GM19438 (cell line): ENCODE data around the gene CD200R1L.
A peak's percentile ranks its signal among the peaks of the same experiment; 100 is the strongest.

Source experiments
- ATAC-seq: cut with Tn5 transposase; IDR thresholded peaks from one replicate; pipeline ENCODE4 v1.9.1; 2021; ENCODE audit warnings: low read depth; ENCODE audit not compliant: unreplicated experiment

The CD200R1L gene

DNA sequence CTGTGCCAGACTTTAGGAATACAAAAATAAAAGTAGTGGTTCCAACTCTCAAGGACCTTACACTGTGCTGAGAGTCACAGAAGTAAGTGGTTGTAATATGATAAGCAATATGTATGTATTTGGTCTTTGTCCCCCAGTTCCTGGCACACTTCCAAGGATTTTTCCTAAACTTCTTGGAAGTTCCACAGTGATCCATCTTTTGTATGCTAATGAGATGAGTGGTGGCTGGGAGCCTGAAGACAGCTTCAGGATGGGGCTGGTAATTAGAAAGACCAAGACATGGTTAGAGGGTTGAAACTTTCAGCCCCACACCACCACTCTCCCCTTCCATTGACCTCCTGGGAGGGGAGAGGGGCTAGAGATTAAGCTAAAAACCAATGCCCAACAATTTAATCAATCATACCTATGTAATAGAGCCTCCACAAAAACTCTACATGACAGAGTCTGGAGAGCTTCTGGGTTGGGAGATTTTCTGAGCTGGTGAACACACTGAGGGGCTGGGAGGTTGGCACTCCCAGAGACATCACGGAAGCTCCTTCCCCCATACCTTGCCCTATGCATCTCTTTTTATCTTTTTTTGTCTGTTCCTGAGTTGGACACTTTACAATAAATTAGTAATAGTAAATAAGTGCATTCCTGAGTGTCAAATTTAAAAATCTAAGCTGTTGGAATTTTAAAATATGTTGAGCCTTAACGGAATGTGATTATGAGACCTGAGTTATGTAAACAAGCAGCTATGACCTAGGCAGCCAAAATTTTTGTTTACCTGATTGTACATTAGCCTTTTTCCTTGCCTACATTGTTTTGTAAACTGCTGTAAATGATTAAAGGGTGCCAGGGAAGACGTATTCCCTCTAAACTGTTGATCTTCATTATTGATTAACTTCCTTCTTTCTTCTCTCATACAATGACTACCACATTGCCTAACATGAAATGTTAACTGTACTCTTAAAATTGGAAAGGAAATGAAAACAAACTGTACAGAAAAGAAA lies 24.3 kb downstream of the CD200R1L start:
- ATAC-seq = no peak

DNA sequence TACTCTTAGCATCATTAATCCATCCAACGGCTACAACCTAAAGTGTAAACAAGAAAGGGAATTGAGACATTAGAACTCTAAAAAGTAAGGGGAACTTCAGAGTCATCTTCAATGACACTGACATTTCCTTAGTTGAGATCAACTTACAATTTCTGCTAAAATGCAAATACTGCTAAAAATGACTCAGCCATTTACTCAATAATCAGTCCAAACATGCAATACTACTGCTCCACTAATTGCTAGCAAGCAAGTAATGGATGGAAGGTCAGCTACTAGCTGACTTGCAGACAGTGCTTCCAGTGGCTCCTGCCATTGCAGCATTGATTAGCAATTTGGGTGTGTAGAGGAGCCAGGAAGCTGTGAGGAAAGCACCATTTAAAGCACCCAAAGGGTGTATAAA lies 28.4 kb downstream of the CD200R1L start:
- ATAC-seq = no peak

DNA sequence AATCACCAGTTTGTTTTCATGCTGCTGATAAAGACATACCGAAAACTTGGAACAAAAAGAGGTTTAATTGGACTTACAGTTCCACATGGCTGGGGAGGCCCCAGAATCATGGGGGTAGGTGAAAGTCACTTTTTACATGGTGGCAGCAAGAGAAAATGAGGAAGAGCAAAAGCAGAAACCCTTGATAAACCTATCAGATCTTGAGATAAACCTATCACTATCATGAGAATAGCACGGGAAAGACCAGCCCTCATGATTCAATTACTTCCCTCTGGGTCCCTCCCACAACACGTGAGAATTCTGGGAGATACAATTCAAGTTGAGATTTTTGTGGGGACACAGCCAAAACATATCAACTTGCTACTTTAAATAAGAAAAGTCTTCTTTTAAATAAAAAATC lies 28.9 kb downstream of the CD200R1L start:
- ATAC-seq = no peak

DNA sequence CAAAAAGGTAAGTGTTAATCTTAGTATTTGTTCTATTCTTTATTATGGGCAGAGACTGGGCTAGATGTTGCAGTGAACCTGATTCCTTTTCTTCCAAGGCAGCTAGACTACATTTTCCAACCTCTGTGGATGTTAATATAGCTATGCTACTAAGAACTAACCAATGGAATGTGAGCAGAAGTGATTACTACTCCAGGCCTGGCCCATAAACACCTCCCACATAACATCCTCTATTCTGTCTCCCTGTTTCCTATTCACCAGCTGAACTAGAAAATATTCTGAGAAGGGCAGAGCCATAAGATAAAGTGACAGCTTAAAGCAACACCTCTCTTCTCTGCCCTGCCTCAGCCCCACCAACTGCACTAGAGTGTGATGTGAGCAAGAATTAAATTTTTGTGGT lies 29.4 kb downstream of the CD200R1L start:
- no peak for ATAC-seq

DNA sequence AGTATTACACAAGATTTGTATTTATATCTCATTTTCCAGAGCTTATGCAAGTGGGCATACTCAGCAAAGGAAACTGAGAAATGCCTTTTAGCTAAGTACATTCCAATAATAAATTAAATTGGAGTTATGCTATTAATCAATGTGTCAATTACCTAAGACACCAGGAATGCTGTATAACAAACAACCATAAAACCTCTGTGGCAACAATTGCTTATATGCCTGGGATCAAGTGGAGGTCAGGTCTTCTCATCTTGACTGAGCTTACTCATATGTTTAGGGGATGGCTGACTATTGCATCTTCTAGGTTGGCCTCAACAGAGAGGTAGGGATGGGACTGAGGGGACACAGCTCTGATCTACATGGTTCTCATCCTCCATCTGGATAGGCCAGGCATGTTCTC lies 30.7 kb downstream of the CD200R1L start:
- ATAC-seq = no peak

DNA sequence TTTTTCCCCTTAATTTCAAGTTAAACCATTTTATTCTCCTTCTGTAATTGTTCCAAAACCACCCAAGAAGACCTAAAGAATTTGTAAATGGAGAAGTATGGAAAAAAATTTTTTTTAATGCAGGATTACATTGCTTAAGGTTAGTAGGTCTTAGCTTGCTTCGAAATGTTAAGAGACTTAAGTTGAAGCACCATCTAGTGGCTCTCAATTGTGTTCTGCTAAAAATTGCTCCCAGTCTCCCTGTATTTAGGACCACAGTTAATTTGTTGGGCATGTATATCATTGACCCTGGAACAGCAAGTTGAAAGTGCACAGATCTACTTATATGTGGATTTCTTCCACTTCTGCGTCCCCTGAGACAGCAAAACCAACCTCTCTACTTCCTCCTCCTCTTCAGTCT lies 32.4 kb downstream of the CD200R1L start:
- ATAC-seq = no peak

DNA sequence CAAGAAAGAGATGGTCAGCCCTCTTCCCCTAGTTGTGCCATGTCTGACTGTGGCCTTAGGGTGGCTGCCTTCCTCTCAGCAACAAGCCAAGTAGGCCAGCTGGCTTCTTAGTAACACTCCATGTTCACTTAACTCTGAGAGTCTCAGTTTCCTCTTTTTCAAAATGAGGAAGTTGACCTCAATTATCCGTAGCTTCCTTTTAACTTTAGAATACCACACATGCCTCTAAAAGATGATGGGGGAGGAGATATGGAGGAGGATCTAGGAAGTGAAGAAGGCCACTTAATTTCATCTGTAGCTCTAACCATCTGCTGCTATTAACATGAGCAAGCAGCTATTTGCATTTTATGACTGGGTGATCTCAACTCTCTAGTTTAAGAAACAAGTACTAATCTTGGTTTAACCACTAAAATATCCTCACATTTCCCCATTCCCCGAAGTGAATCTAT lies 32.9 kb downstream of the CD200R1L start:
- peak; percentile 68 for ATAC-seq

DNA sequence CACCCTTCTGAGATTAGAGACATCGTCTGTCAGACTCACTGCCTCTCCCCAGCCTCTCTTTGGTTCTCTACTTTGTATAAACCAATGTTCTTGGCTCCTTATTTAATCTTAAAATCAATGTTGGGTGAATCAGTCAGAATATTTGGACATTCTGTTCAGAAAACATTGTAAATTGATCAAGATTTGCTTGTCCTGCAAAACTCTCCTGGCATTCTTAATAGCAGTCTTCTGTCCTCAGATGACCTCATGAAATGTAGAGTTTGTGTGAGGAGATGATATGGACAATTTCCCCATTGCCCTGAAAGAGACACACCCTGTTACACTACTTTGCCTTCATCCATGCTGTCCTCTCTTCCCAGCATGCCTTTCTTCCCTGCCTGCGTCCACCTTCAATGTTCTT lies 33.6 kb downstream of the CD200R1L start:
- ATAC-seq = no peak

DNA sequence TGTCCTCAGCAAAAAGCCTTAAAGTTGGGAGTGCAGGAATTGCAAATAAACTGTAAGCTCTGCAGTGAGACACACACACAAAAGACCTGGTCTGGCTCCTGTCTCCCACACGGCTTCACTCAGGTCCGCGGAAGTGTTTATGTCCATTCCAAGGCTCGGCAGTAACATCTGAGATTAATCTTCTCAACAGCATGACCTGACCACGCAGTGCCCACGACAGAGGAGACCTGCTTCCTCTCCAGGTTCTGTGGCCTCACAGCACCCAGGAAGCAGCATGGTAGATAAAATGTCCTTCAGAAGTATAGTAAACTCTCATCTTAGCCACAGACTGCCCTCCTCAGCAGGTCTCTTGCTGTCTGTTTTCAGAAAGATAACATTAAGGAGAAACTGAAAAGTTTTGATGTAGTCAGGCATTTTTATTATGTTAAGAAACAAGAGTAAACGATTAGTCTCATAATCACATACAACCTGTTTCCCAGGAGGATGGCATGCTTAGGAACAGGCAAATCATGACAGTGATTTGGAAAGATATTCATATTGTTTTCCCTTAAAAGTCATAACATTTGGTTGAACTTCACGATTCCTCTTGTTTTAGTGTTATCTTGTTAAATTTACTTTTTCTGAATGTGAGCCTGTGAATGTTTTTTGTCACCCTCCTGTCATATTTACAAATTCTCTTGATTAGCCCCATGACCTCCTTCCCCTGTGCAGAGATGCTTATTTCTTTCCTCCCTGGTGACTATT lies 34.6 kb downstream of the CD200R1L start:
- ATAC-seq = no peak

DNA sequence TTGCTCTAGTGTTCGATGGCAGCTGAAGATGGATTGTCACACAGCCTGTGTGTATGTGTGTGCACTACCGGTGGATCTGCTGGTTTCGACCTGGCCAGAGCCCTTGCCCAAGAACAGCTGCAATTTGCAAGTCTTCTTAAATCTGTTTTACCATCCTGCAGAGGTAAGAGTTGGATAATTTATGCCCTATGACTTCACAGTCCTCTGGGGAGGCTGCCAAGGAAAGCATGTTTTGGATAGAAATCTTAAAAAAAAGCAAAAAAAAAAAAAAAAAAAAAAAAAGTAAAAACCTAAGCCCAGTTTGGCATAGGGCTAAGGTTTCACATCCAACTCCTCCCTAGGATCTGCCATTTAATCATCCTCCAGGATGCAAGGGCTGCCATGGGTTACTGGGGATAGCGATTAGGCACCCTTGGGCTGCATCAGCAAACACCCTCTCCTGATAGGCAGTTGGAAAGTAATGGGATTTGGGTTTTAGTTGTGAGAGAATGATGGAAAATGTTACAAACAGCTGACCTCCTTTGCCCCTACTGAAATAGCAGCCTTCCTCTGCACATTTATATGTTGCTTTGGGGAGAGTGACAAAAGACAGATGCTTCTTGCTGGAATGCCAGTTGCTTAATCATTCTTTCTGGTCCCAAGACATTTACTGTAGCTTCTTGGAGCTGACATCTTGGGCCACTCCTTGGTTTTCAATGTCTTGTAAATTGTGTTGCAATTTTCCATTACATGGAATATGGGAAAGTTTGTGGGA lies 35.4 kb downstream of the CD200R1L start:
- no peak for ATAC-seq

DNA sequence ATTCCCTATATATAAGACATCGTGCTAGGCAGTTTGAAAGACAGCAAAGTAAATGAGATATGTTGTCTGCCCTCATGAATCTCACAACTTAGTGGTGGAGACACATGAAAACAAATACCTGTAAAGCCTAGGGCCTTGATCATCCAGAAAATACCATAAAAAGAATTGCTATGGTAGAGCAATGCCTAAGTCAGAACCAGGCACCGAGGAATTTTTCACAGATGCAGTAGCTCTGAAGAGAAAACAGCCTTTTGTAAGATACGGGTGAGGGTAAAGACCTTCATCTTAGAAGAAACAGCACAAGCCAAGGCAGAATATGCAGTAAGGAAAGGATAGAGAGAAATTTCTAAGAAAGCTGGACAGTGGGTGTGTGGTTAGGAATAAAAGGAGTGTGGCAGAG lies 36.1 kb downstream of the CD200R1L start:
- ATAC-seq = no peak

DNA sequence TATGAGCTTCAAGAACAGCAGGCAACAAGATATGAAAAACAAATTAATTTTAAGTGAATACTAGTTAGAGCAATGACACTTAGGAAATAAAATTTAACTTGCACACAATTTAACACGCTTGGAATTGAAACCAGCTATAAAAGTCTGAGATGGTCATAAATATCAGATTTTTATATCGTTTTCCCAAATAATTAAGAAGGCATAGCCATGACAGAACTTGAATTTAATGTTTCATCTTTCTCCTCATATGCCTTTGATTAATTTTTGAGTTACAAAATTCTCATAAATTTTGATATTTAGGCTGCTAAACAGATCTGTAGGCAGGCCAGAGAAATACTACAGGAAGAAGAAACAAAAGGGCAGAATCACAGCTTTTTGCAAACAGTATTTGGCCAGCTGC lies 38.5 kb downstream of the CD200R1L start:
- ATAC-seq = no peak

DNA sequence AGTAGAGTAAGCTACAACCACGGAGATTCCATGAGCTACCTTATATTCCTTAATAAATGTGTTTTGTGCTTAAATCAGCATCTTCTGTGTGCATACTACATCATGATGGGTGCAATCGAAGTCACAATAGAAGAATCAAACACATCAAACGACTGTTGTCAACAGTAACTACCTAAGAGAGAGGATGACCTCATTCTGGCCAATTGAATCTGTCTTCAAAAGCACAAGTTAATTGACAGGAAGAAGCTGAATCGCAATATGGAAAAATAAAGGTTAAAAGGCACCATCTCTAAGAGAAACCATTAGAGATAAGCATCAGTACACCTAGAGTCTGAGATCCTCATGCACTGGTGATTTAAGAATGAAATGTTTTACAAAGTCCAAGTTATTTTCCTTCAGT lies 39.0 kb downstream of the CD200R1L start:
- ATAC-seq = no peak

DNA sequence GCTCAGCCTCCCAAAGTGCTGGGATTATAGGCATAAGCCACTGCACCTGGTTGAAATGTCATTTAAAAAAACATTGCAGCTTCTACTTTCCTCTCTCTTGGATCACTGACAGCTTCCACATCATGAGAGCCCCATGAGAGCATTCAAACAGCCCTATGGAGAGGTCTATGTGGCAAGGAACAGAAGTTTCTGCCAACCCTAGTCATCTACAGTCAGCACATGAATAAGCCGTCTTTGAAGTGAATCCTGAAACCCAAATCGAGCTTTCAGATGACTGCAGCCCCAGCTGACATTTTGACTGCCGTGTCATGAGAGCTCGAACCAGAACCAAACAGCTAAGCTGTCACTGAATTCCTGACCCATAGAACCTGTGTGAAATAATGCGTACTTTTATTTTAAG lies 39.8 kb downstream of the CD200R1L start:
- ATAC-seq = no peak

DNA sequence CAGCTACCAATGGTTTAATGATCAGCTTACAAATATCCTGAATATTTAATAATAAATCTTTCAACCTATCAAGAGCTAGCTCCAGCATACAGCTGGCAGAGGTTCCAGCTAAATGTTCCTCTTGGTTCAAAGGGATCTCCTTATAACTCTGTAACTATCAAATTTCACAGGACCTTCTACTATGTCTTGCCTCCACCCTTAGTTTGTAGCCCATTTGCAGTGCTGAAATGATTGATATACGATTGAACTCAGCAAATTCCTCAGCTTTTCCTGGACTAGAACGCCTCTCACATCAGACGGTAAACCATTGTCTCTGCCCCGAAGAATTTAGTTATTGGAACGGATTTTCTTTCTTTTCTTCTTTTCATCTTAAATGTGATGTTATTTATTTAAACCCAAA lies 41.5 kb downstream of the CD200R1L start:
- no peak for ATAC-seq

DNA sequence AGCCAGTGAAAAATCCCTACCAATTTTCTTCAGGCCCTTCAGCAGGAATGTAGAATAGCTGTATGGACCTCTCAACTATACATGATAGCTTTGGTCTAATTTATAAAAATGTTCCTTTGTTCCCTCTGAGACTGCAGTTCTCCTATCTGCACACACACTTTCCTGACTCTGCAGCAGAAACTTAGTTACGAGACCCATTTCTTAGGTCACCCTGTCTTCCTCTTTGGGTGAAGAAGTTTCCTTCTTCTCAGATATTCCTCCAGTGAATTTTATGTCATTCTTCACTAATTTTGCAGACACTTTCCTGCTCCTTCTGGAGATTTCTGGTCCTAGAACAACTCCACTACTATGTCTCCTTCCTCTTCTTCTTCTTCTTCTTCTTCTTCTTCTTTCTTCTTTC lies 42.6 kb downstream of the CD200R1L start:
- no peak for ATAC-seq

DNA sequence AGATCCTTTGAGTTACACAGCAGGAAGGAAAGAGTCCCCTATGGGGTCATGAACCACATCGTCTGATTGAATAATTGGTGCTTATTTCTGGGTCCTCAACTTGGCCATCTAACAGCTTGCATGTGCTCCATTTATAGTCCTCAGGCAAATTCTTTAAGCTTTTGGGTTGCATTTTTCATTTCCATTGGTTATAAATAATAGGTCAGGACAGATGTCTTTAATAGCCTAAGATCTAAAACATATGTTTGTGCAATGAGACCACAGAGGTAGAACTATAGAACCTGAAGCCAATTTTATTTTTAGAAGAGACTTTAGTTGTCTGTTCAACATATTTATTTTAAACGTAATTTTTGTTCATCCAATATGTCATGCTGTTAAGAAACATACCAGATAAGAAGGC lies 43.2 kb downstream of the CD200R1L start:
- no peak for ATAC-seq

DNA sequence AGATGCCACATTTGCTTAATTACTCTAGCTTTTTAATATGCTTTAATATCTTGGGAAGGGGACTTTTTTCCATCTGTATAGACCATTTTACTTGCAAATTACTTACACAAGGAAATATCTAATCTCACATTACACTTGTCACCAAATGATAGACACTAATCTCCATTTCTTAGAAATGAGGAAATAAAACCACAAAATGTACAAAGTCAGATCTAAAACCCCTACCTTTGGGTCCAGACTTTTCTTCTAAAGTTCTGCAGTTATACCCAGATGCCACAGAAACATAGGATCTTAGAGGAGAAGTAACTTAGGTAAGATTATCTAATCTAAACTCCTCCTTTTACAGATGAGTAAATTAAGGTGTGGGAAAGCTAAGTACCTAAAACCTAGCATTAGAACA lies 44.3 kb downstream of the CD200R1L start:
- ATAC-seq = no peak

DNA sequence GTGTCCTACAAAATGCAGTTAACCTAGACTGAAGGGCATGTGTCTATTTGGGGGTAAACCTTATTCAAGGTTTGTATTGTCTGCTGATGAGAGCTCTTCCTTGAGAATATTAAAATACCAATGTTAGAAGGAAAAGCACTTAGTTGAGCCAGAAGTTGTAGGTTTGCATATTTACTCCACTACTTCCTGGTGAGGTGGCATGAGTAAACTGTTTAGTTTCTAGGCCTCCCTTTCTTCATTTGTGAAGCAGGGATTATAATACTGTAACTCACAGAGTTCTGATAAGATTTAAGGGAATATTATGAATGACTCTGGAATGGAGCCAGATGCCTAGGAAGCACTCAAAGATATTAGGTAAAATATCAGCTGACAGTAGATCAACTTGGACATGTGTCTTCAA lies 46.7 kb downstream of the CD200R1L start:
- no peak for ATAC-seq

DNA sequence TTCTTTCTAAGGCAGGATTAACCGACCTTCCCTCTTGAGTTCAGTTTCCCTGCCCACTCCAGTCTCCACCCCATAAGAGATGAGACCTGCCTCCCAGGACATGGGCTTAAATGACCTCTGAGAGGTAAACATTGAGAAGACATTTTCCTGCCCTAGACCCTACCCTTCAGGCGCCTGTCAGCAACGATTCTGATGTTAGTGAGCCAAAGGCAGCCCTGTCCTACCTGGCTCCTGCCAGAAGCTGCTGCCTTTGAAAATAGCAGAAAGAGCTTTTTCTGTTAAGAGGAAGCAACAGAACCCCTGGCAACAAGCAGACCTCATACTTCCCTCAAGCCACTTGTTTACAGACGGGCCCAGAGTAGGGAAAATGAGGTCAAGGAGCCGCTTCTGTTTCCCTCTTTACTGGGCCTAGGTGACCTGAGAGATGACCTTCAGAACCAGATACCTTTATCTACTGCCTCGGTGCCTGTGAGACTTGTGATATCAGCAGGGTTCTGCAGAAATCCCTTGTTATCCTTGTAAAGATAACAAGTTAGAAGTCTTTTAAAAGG lies 52.0 kb downstream of the CD200R1L start:
- no peak for ATAC-seq
